ENCODE measurements around the gene CADPS2.

Gene CADPS2

GRCh38 chr7:122727354-122727753, 158.9 kb downstream of the CADPS2 start:
- no peak for TF ChIP-seq SNAI2 (CRISPR knock-in tag; IDR thresholded peaks at IDR 0.05)
- TF ChIP-seq ESRRG (CRISPR knock-in tag; IDR thresholded peaks at IDR 0.05): no peak
- no peak for TF ChIP-seq TSHZ2 (CRISPR knock-in tag; IDR thresholded peaks at IDR 0.05)
- no peak for TF ChIP-seq GLIS3 (CRISPR knock-in tag; IDR thresholded peaks at IDR 0.05)
- TF ChIP-seq CSRNP3 (CRISPR knock-in tag; IDR thresholded peaks at IDR 0.05): no peak
- TF ChIP-seq ZNF565 (CRISPR knock-in tag; conservative IDR thresholded peaks at IDR 0.05; ENCODE audit: low read depth): no peak
- no peak for TF ChIP-seq ISL1 (CRISPR knock-in tag; IDR thresholded peaks at IDR 0.05)
- no peak for ATAC-seq

GRCh38 chr7:122726881-122727280, 159.4 kb downstream of the CADPS2 start:
- TF ChIP-seq TSHZ2 (CRISPR knock-in tag; IDR thresholded peaks at IDR 0.05) (no peak), ZNF565 (CRISPR knock-in tag; conservative IDR thresholded peaks at IDR 0.05; ENCODE audit: low read depth) (no peak), ESRRG (CRISPR knock-in tag; IDR thresholded peaks at IDR 0.05) (no peak), ZFP30 (CRISPR knock-in tag; IDR thresholded peaks at IDR 0.05) (no peak), ZC3H10 (CRISPR knock-in tag; IDR thresholded peaks at IDR 0.05) (no peak), ISL1 (CRISPR knock-in tag; IDR thresholded peaks at IDR 0.05) (no peak), CSDC2 (CRISPR knock-in tag; IDR thresholded peaks at IDR 0.05) (no peak), TCF4 (CRISPR knock-in tag; IDR thresholded peaks at IDR 0.05; ENCODE audit: borderline replicate concordance) (no peak), TOX (CRISPR knock-in tag; IDR thresholded peaks at IDR 0.05; ENCODE audit: borderline replicate concordance) (no peak), GLIS3 (CRISPR knock-in tag; IDR thresholded peaks at IDR 0.05) (no peak), OSR1 (CRISPR knock-in tag; IDR thresholded peaks at IDR 0.05) (no peak), ARNTL (CRISPR knock-in tag; IDR thresholded peaks at IDR 0.05; ENCODE audit: borderline replicate concordance, low read depth) (no peak), CSRNP3 (CRISPR knock-in tag; IDR thresholded peaks at IDR 0.05) (no peak), BACH2 (CRISPR knock-in tag; IDR thresholded peaks at IDR 0.05; ENCODE audit: borderline replicate concordance) (no peak), PPARA (CRISPR knock-in tag; IDR thresholded peaks at IDR 0.05; ENCODE audit: borderline replicate concordance) (no peak), ZFP3 (CRISPR knock-in tag; IDR thresholded peaks at IDR 0.05) (no peak), ZNF8 (CRISPR knock-in tag; IDR thresholded peaks at IDR 0.05) (no peak)
- no peak for ATAC-seq

- ATAC-seq: no peak
- TF ChIP-seq ZC3H10 (CRISPR knock-in tag; IDR thresholded peaks at IDR 0.05) (no peak), ZNF70 (CRISPR knock-in tag; IDR thresholded peaks at IDR 0.05) (no peak), PPARA (CRISPR knock-in tag; IDR thresholded peaks at IDR 0.05; ENCODE audit: borderline replicate concordance) (no peak), TOX (CRISPR knock-in tag; IDR thresholded peaks at IDR 0.05; ENCODE audit: borderline replicate concordance) (no peak), ARNTL (CRISPR knock-in tag; IDR thresholded peaks at IDR 0.05; ENCODE audit: borderline replicate concordance, low read depth) (no peak), ZFP30 (CRISPR knock-in tag; IDR thresholded peaks at IDR 0.05) (no peak), BACH2 (CRISPR knock-in tag; IDR thresholded peaks at IDR 0.05; ENCODE audit: borderline replicate concordance) (no peak), CSRNP3 (CRISPR knock-in tag; IDR thresholded peaks at IDR 0.05) (no peak), ZNF8 (CRISPR knock-in tag; IDR thresholded peaks at IDR 0.05) (no peak), POU6F1 (CRISPR knock-in tag; IDR thresholded peaks at IDR 0.05; ENCODE audit: borderline replicate concordance, low read depth) (no peak), PATZ1 (CRISPR knock-in tag; IDR thresholded peaks at IDR 0.05; ENCODE audit: borderline replicate concordance) (no peak), RARB (CRISPR knock-in tag; IDR thresholded peaks at IDR 0.05) (no peak), GLIS3 (CRISPR knock-in tag; IDR thresholded peaks at IDR 0.05) (no peak), SNAI2 (CRISPR knock-in tag; IDR thresholded peaks at IDR 0.05) (no peak), CSDC2 (CRISPR knock-in tag; IDR thresholded peaks at IDR 0.05) (no peak), TCF4 (CRISPR knock-in tag; IDR thresholded peaks at IDR 0.05; ENCODE audit: borderline replicate concordance) (no peak), ESRRG (CRISPR knock-in tag; IDR thresholded peaks at IDR 0.05) (no peak)
Measured at GRCh38 chr7:122724366-122724765, 161.9 kb downstream of the CADPS2 start.

All from SK-N-SH treated with all-trans-retinoic acid at 6 μM for 48 hours (cell line).